ENCODE measurements around the gene PERCC1. TPM values are rescaled to one million over a fixed set of nuclear protein-coding genes. Genes with fewer than 3 reads are reported as not detected.

The PERCC1 gene
- total and polyA plus RNA-seq, 2 experiments from 2014 or later = 0.18 TPM; not detected in 1

DNA sequence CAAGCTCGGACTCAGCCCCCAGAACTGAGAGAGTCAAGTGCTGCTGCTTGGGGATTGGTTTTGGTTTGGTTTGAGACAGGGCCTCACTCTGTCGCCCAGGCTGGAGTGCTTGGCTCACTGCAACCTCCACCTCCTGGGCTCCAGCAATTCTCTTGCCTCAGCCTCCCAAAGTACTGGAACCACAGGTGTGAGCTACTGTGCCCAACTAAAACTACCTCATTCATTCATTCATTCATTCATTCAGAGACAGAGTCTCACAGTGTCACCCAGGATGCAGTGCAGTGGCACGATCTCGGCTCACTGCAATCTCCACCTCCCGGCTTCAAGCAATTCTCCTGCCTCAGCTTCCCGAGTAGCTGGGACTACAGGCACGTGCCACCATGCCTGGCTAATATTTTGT is 41.1 kb upstream of the PERCC1 start:
- no peak for DNase-seq (ENCODE audit: low read depth in 1 of 2, low spot score in 1 of 2)
- H3K4me3 ChIP-seq = no peak overlapping the region
- no peak overlapping the region for H3K27ac ChIP-seq
- peaks cover 8% of the 10 kb centered on the region for H3K36me3 ChIP-seq
- H3K27me3 ChIP-seq = no peaks in the 10 kb centered on the region
- H3K9me3 ChIP-seq (ENCODE audit: low read depth) = no peaks in the 10 kb centered on the region
- H3K4me1 ChIP-seq (ENCODE audit: low read depth) = no peaks in the 10 kb centered on the region
- TF ChIP-seq, protein P1, sequence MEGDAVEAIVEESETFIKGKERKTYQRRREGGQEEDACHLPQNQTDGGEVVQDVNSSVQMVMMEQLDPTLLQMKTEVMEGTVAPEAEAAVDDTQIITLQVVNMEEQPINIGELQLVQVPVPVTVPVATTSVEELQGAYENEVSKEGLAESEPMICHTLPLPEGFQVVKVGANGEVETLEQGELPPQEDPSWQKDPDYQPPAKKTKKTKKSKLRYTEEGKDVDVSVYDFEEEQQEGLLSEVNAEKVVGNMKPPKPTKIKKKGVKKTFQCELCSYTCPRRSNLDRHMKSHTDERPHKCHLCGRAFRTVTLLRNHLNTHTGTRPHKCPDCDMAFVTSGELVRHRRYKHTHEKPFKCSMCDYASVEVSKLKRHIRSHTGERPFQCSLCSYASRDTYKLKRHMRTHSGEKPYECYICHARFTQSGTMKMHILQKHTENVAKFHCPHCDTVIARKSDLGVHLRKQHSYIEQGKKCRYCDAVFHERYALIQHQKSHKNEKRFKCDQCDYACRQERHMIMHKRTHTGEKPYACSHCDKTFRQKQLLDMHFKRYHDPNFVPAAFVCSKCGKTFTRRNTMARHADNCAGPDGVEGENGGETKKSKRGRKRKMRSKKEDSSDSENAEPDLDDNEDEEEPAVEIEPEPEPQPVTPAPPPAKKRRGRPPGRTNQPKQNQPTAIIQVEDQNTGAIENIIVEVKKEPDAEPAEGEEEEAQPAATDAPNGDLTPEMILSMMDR (IDR thresholded peaks at IDR 0.05; ENCODE audit: low read depth, low read length) = no peak

- Histone ChIP-seq H3K27me3 (no peaks in the 10 kb centered on the region), H3K4me3 (no peak overlapping the region), H3K9me3 (ENCODE audit: low read depth) (no peaks in the 10 kb centered on the region), H3K36me3 (peaks cover 8% of the 10 kb centered on the region), H3K4me1 (ENCODE audit: low read depth) (no peaks in the 10 kb centered on the region), H3K27ac (no peak overlapping the region)
- DNase-seq (ENCODE audit: low read depth in 1 of 2, low spot score in 1 of 2) = no peak
- TF ChIP-seq, protein P1 (IDR thresholded peaks at IDR 0.05; ENCODE audit: low read depth, low read length) = no peak
Measured at GRCh38 chr16:1390239-1390779, 40.6 kb upstream of the PERCC1 start.

GRCh38 chr16:1392826-1393225 is 38.1 kb upstream of the PERCC1 start:
- Histone ChIP-seq H3K4me3 (no peak overlapping the region), H3K27ac (no peak overlapping the region), H3K9me3 (ENCODE audit: low read depth) (no peaks in the 10 kb centered on the region), H3K4me1 (ENCODE audit: low read depth) (no peaks in the 10 kb centered on the region), H3K27me3 (no peaks in the 10 kb centered on the region), H3K36me3 (peaks cover 8% of the 10 kb centered on the region)
- TF ChIP-seq, protein P1 (IDR thresholded peaks at IDR 0.05; ENCODE audit: low read depth, low read length) = no peak
- DNase-seq (ENCODE audit: low read depth in 1 of 2, low spot score in 1 of 2) = no peak

DNA sequence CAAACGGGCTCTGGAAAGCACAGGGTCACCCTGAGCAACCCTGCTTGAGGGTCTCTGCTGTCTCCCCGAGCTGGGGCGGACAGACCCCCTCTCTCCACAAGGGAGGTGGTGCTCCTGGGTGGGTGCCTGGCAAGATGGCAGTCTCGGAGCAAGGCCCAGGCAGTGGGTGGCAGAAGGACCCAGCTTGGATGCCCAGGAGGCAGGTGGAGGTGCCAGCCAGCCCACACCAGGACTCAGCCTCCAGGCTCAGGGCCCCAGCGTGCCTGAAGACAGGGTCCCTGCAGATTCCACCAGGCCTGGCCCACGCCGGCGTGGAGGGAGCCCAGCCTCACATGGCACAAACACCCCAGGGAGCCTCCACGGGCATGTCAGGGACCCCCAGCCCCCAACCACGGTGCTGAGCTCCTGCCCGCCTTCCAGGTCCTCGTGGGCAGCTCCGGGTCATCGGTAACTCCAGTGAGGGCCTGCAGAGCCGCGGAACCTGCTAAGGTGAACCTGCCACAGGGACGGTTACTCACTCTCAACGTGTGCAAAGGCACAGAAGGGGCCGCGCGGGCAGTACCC is 37.2 kb upstream of the PERCC1 start:
- no peak for DNase-seq (ENCODE audit: low read depth in 1 of 2, low spot score in 1 of 2)
- TF ChIP-seq, protein P1 (IDR thresholded peaks at IDR 0.05; ENCODE audit: low read depth, low read length) = no peak
- Histone ChIP-seq H3K36me3 (peaks cover 11% of the 10 kb centered on the region), H3K4me1 (ENCODE audit: low read depth) (no peaks in the 10 kb centered on the region), H3K27ac (no peak overlapping the region), H3K9me3 (ENCODE audit: low read depth) (no peaks in the 10 kb centered on the region), H3K4me3 (no peak overlapping the region), H3K27me3 (no peaks in the 10 kb centered on the region)

DNA sequence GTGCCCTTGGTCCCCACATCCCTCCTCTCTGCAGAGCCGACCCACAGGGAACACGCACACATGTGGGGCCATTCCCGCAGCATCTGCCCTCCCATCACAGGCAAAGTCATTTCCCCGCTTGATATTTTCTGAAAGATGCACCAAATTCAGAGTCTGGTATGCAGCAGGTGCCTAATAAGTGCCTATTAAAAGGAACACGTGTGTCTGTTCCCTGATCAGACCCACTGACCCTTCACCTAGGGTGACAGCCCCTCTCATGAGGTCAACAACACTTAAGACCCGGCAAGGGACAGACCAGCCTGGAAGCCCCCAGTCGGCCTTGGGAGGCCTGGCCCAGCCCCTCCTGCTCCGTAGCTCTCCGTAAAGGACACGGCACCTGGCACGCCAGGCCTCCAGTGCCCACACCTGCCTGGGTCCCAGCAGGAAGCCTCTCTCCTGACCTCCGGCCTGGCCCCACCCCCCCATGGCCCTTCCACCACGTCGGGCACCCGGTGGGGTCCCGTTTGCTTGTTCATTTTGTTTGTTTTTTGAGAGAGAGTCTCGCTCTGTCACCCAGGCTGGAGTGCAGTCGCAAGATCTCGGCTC is 36.4 kb upstream of the PERCC1 start:
- Histone ChIP-seq H3K36me3 (peaks cover 14% of the 10 kb centered on the region), H3K9me3 (ENCODE audit: low read depth) (no peaks in the 10 kb centered on the region), H3K4me3 (no peak overlapping the region), H3K27me3 (no peaks in the 10 kb centered on the region), H3K4me1 (ENCODE audit: low read depth) (no peaks in the 10 kb centered on the region), H3K27ac (no peak overlapping the region)
- DNase-seq (ENCODE audit: low read depth in 1 of 2, low spot score in 1 of 2) = no peak
- TF ChIP-seq, protein P1 (IDR thresholded peaks at IDR 0.05; ENCODE audit: low read depth, low read length) = no peak

Measured in cardiac muscle cell (in vitro differentiated cells and primary cell).